CD4-positive, alpha-beta T cell treated with Interleukin-2 at 100 ng/mL for 4 hours (primary cell): ENCODE results near the gene CD34.
"Not testable (repeated sequence)": the region's sequence is repeated elsewhere in the genome, so short reads cannot be mapped to it uniquely, and the experiment has no call there.

Experiments used
- DNase-seq: peaks from one replicate; pipeline ENCODE4 v3.0.0-alpha.2; 2020; ENCODE audit warnings: low spot score

CD34 gene, protein sequence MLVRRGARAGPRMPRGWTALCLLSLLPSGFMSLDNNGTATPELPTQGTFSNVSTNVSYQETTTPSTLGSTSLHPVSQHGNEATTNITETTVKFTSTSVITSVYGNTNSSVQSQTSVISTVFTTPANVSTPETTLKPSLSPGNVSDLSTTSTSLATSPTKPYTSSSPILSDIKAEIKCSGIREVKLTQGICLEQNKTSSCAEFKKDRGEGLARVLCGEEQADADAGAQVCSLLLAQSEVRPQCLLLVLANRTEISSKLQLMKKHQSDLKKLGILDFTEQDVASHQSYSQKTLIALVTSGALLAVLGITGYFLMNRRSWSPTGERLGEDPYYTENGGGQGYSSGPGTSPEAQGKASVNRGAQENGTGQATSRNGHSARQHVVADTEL

DNA sequence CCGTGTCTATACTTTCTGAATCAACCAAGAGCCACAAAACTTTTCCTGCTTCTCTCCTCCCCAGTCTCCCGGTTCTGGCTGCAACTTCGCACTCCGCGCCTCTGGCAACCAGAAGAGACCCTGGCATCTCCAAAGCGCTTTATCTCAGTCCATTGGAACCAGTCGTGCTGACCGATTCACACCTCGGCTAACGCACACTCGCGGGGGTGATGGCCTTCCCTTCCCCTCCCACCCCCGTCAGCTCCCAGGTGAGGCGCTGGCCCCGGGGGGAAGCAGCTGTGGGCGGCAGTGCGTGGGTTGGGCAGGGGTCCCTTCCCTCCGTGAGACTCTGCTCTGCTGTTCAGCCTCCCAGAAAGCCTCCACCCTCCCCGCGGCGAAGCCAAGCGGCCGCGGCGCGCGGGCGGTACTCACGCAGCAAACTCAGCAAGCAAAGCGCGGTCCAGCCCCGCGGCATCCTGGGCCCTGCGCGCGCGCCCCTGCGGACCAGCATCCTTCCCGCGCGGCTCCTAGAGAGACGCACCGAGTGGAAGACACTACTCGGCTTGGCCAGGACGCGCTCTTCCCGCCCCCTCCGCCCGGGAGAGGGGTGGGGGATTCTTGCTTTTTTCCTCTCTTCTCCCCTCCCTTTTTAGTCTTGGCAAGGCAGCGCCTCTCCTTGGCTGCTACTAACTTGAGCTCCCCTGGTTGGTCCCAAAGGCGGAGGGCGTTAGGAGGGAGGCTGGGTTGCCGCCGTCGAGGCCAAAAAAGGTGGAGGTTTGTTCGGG is at the start of gene CD34:
Gene CD34, minus strand, starts transcription at position 535 of the 764 bp plus-strand sequence. Its CDS starts 45 bp downstream, at position 490.
- no peak for DNase-seq

DNA sequence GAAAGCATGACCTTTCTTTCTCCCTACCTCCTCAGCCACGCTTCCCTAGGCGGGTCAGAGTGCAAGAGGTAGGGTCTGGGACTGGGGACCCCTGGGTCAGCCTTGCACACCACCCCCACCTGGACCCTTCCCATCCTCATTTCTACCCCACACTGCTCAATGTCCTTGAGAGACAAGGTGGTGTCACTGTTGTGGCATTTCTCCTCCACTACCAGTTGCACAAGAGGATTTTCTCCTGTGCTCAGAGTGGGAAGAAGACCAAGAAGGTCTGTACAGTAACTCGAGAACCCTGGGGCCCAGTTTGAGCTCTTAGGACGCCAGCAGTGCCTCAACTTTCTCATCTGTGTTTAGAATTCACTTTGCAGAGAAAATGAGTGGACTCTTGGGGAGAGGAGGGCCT is 49.4 kb upstream of the CD34 start:
- DNase-seq: no peak

DNA sequence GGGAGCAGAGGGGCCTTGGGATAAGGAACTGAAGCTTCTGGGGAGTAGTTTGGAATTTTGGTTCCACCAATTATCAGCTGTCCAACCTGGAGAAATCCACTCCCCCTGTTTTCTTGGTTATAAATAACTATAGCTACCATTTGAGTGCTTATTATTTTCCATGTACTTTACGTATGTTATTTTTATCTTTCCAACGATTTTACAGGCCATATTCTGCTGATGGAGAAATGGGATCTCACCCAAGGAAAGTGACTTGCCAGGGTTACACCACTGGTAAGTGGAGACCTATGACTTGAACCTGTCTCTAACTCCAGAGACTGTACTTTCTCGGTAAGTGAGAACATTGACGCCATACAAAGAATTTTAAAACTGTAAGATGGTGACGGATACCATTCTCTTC is 49.0 kb upstream of the CD34 start:
- no peak for DNase-seq

- DNase-seq: no peak
These were observed 48.4 kb upstream of the CD34 start for GRCh38 chr1:207959141-207959825.

- DNase-seq: no peak
These were observed 47.6 kb upstream of the CD34 start for GRCh38 chr1:207958376-207959139.

GRCh38 chr1:207956986-207957385 is 46.1 kb upstream of the CD34 start:
- no peak for DNase-seq

DNA sequence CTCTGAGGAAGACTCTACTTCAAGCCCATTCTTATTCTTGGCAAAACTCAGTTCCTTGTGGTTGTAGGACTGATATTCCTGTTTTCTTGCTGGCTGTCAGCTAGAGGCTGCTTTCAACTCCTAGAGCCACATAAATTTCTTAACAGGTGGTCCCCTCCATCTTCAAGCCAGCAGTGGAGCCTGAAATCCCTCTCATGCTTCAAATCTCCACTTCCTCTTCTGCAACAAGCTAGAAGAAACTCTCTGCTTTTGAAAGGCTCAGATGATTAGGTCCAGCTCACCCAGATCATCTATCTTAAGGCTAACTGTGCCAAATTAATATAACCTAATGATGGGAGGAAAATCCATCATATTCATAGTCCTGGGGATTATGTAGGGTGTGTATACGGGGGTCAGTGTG is 43.2 kb upstream of the CD34 start:
- no peak for DNase-seq

DNA sequence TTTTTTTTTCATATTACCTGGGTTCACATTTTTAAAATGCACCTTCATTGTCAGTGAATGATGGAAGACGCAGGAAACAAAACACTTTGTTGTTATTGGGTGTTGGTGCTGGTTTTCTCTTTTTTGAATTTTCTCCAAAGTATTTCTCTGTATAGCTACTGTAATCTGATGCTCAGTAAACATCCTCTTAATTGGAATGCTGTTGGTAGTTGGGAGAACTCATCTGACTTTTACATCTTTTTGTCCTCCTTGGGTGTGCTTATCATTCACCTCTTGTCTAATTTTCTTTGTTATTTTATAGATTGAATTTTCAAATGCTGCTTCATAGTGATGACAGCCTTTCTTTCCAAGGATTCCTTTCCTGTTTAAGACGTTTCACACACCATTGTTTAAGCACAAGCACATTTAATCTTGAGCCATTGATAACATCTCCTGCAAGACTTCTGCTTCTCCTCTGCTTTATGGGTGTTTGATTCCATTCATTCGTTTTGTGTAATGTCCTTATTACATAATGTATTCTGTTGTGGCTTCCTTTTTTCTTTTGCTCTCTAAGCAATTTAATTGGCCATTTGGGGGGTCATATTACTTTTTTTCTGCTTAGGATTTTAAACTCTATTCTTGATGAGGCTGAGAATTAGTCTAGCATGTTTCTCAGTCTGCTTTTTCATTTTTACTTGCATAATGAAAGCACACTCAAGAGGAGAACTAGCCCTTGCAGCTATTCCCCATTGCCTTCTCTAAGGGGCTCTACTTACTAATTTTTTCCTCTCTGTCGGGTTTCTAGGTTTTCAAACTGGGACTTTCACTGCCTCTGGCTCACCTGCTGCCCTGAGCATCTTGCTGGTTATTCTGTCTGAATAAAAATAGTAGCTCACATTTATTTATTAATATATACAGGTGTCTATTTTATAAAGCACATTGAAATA is 42.0 kb upstream of the CD34 start:
- DNase-seq: no peak

DNA sequence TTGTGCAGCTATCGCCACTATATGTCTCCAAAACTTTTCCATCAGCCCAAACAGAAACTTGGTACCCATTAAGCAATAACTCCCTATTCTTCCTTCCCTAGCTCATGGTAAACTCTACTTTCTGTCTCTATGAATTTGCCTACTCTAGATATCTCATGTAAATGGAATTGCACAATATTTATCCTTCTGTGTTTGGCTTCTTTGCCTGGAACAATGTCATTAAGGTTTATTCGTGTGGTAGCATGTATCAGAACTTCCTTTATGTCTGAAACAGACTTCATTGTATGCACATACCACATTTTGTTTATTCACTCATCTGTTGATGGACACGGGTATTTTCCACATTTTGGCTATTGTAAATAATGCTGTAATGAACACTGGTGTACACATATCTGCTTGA is 40.7 kb upstream of the CD34 start:
- DNase-seq: no peak

GRCh38 chr1:207950750-207951149 is 39.8 kb upstream of the CD34 start:
- no peak for DNase-seq

GRCh38 chr1:207949571-207950195 is 38.8 kb upstream of the CD34 start:
- DNase-seq: no peak

- DNase-seq: no peak
These were observed 37.8 kb upstream of the CD34 start for GRCh38 chr1:207948536-207949250.

GRCh38 chr1:207946756-207947155 is 35.8 kb upstream of the CD34 start:
- DNase-seq: no peak

GRCh38 chr1:207944571-207944970 is 33.6 kb upstream of the CD34 start:
- no peak for DNase-seq

DNA sequence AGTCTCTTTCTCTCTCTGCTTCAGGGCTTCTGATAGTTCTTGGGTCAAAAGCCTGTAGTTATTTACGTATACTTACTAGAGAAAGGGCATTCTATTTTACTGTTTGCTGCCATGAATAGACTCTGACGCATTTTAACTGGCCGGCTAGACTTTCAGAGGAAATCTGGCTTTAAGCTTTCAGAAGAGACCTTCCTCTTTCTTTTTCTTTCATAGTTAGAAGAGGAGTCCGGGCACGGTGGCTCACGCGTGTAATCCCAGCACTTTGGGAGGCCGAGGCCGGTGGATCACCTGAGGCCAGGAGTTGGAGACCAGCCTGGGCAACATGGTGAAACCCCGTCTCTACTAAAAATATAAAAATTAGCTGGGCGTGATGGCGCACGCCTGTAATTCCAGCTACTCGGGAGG is 31.4 kb upstream of the CD34 start:
- DNase-seq: not testable (repeated sequence)

GRCh38 chr1:207941665-207942064 is 30.7 kb upstream of the CD34 start:
- DNase-seq: no peak

DNA sequence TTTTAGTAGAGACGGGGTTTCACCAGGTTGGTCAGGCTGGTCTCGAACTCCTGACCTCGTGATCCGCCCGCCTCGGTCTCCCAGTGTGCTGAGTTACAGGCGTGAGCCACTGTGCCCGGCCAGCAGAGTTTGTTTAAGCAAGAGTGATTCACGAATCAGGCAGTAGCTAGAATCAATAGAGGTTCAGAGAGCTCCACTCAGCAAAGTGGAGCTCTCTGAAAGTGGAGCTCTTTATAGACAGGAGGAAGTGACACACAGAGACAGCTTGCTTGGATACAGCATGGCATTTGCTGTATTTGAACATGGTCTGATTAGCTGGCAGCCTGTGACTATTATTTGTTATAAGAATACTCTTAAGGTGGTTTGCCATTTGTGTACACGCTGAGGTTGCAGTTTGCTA is 27.1 kb upstream of the CD34 start:
- no peak for DNase-seq

DNA sequence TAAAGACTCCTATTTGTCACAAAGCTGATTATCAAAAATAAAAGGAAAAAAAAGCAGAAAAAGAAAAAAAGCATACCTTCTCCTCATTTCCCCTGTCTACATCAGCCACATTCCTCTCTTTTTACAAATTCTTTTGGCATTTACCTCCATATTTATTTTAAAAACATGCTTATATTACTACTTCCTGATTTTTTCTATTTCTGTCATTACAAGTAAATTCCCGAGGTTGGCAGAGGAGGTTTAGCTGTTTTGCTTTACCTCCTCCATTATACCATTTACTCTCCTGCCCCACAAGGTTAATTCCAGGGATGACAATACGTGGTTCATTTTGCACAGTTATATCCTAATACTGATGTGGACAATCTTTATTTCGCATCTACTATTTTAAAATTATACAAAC is 26.3 kb upstream of the CD34 start:
- no peak for DNase-seq

DNA sequence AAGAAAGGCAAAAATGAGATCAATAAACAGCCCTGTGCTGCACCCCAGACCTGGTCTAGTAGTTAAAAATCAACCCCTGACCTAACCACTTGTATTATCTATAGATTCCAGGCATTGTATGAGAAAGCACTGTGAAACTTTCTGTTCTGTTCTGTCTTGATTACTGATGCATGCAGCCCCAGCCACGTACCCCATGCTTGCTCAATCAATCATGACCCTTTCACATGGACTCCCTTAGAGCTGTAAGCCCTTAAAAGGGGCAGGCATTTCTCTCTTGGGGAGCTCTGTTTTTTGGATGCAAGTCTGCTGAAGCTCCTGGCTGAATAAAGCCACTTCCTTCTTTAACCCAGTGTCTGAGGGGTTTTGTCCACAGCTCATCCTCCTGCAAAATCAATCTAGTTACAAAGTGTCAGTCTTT is 24.2 kb upstream of the CD34 start:
- DNase-seq: no peak
